EH (cell line): ENCODE measurements around the gene GAS6.

ENCODE experiments used
- DNase-seq: peaks from one replicate; pipeline ENCODE4 v3.0.0-alpha.2; 2015; ENCODE audit warnings: low read depth

GAS6 gene

DNA sequence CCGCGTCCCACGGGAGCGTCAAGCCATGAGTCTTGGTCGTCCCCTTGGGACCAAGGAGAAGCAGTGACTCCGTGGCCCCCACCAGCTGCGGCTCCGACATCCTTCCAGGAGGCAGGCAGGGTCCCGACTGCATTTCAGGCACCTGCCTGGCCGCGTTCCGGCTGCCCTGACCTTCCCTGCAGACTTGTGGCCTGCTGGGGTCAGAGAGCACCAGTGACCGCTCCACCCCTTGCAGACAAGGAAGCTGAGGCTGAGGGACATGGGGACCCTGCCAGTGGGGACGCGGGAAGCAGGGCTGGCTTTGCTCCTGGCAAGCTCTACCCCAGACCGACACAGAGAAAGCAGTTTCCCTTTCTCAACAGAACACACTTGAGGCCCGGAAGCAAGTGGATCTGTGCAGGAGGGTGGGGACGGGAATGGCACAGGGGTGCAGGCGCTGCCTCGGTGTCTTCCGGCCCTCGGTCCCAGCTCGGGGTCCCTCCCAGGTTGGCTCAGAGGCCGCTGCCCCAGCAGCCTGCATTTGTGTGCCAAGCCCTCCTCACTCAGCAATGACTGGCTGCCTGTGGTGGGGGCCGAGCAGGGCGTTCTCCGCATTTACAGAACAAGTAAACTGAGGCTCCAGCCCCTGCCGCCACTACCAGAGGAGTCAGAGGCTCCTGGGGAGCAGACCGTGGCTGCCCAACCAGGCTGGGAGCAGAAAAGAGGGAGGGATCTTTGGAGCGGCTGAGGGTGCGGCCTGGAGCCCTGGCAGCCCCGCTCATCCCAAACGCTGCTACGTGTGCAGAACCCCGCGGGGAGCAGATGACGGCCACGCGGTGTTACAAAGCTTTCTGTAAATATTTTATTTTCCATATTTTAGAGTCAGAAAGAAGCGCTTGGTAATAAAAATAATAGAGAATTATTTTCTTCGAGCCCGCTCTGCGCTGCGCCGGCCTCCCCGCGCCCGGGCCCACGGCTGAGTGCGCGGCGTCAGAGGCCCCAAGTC is 43.9 kb downstream of the GAS6 start:
- no peak for DNase-seq

DNA sequence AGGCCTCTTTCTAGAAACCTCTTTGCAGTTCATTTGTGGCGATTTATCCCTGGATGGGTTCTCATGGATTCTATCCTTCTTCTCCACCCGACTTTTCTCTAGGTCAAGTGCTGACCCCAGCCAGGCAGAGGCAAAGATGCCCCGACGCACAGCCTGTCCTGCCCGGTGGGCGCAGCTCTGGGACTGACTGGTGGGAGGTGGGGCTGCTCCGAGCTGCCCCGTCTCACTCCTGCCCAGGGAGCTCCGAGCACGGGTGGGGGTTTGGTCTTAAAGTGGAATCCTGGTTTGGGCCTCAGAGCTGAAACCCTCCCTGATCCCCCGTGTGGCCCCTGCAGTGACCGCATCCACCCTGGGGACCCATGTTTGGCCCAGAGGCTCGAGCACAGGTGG is 44.5 kb downstream of the GAS6 start:
- DNase-seq = no peak

DNA sequence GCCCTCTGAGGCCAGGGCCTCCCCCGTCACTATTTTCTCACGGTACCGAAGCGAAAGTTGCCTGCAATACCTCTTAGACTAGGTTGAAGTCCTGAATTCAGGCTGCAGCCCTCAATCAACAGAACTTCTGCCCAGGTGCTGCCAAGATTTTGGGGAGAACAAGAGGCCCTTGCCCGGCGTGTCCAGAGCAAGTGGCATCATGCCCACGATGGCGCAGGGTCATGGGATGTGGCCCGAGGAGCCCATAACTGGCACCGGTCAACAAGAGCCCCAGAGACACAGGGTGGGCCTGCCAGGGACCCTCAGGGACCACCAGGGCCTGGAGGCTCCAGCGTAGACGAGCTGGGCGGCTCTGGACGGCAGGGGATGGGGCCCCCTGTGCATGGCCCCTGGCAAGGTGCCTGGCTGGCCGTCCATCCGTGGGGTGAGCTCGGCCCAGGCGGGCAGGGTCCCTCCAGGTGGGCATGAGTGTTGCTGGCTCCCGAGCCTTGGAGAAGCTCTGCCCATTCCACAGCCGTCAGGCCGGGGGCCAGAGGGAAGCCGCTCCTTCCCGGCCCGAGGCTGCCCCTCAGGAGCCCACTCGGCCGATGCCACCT is 45.1 kb downstream of the GAS6 start:
- no peak for DNase-seq

GRCh38 chr13:113817860-113818691 is 45.8 kb downstream of the GAS6 start:
- no peak for DNase-seq

DNA sequence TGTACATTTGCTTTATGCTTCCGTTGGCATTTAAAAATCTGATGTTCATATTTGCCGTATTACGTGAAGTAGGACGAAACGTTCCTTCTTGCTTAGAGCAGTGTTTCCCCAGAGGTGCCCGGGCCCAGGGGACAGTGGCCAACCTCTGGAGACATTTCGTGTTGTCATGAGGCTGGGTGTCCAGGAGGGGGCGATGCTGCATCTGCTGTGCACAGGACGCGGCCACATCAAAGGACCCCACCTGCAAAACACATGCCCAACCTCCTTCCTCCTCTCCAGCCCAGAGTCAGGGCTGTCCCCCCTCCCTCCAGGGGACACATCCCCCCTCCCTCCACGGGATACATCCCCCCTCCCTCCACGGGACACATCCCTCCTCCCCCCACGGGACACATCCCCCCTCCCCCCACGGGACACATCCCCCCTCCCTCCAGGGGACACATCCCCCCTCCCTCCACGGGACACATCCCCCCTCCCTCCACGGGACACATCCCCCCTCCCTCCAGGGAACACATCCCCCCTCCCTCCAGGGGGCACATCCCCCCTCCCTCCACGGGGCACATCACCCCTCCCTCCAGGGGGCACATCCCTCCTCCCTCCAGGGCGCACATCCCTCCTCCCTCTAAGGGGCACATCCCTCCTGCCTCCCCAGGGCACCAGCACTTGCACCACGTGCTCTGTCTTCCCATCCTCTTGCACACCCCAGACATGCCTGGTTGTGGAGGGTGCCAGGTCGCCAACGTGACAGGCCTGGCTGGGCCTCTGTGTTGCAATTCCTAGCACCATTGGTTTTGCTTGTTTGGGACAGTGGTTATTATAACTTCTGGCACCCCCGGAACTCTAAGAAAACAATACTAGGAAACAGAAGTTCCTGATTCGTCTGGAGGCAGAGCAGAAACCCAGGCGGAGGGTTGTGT is 46.7 kb downstream of the GAS6 start:
- DNase-seq = peak; percentile 84

DNA sequence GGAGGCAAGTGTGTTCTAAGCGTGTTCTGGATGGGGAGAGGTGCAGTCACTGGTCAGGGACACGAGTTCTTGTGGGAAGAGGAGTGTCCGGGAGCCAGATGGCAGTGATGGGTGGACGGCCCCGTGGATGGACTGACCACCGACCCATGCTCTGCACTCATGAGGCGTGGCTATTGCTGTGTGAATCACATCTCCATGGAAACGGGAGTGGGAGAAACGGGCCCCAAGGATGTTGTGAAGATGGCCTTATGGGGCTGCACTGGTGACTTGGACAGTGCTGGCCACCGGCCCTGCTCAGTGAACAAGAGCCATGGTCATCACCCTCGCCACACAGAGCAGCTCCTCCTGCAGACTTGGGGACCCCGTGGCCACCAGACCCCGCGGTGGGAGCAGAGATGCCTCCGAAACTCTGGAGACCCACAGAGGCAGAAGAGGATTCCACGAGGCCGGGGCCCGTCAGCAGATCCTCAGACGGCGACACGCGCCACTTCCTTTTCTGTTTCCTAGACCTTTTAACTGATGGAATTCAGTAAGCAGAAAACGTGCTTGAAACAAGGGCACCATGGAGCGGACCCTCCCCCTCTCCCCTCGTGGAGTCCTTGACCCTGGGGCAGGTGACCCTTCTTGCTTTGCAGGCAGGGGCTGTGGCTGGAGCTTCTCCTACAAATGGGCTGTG is 47.5 kb downstream of the GAS6 start:
- DNase-seq = no peak

- no peak for DNase-seq
Measured at GRCh38 chr13:113815151-113816058, 48.5 kb downstream of the GAS6 start.

DNA sequence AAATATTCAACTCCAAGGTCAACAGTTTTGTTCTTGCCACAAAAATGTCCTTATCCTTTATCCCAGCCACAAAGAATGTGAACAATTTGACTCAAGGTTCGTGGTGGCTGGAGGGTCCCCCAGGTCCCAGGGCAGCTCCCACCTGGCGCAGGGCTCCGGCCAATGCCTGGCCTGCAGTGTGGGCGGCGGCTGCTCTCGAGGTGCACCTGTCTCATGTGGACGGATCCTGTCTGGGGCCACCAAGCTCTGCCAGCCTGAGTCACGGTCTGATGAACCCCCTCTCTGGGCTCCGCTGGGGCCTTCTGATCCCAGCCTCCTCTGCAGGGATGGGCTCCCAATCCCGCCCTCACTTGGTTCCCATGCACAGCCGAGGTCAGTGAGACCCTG is 49.4 kb downstream of the GAS6 start:
- peak; percentile 66 for DNase-seq

DNA sequence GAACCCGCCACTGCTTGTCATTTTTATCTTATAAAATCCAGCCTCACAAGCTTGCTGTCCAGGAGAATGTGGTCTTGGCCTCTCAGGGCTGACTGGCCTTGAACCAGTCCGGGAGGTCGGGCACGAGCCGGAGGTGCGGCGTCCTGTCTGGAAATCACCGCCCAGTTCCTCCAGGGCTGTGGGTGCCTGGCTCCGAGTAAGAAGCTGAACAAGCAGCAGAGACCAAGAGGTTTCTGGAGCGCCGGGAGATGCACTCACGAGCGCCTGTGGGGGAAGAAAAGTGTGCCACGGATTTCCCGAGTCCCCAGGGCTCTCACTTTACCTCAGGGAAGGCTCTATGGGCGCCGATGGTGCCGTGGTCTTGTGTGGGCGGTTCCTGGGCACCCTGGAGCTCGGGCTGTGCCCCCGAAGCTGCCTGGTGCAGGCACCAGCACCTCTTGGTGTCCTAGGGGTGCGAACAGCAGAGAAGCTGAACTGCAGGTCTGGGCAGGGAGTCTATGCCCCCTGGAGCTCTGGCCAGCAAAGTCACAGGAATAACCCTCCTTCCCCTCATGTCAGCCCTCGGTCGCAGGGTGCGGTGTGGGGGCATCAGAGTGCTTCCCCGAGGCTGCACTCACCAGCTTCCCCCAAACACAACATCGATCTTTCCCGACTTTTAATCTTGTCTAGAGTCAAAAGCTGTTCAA is 50.0 kb downstream of the GAS6 start:
- no peak for DNase-seq

DNA sequence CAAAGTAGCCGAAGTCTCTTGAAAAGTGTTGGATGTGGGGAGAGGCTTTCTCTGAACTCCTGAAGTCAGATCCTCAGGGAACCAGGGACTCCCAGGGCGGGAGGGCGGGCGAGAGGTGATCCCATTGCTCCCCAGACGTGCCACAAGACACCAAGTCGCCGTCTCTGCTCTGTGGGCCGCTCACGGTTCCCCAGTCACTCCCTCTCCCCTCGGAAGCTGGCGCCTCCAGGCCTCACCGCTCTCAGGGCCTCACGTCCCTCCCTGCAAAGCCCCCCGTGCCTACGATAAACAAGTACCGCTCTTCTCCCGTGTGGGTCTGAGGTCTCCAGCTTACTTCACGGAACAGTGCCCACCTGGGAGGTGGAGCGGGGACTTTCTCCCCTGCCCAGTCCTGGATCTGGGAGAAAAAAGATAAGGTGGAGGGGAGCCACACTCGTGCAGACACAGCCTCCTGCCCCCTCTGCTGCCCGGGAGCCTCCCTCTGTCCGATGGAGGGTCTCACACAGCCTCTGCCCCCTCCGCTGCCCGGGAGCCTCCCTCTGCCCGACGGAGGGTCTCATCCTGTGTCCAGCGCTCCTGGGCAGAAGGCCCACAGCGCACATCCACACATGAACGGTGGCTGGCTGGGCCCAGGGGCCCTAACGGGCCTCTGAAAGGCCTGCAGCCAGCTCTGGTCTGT is 50.7 kb downstream of the GAS6 start:
- DNase-seq = no peak

GRCh38 chr13:113812178-113813040 is 51.5 kb downstream of the GAS6 start:
- no peak for DNase-seq

GRCh38 chr13:113811081-113811928 is 52.6 kb downstream of the GAS6 start:
- no peak for DNase-seq

GRCh38 chr13:113810640-113811039 is 53.2 kb downstream of the GAS6 start:
- DNase-seq = no peak

- no peak for DNase-seq
Measured at GRCh38 chr13:113809934-113810333, 53.9 kb downstream of the GAS6 start.

DNA sequence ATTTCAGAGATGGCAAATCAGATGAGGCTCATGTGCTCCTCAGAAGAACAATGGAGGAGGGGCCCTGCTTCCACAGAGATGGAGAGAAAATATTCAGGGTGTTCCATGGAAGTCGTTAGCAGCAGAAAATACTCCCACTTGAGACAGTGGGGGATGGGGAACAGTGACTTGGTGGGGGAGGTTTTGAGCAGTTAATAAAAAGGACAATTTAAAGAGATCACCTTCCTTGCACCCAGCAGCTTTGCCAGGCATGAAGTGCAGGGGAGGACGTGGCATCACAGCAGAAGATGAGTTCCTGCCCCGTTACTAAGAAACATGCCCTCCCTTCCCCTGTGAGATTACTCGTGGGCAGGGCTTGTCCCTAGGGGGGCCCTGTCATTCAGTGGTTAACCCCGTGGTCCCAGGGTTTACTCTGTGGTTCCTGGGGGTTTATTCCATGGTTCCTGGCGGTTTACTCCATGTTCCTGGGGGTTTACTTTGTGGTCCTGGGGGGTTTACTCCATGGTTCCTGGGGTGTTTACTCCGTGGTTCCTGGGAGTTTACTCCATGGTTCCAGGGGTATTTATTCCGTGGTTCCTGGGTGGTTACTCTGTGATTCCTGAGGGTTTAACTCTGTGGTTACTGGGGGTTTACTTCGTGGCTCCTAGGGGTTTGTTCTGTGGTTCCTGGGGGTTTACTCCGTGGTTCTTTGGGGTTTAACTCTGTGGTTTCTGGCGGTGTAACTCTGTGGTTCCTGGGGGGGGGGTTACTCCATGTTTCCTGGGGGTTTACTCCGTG is 55.6 kb downstream of the GAS6 start:
- no peak for DNase-seq

GRCh38 chr13:113806526-113806925 is 57.4 kb downstream of the GAS6 start:
- no peak for DNase-seq
